H9 (cell line): ENCODE data around the gene GNAS-AS1. TPM values are rescaled to one million over a fixed set of nuclear protein-coding genes. Genes with fewer than 3 reads are reported as not detected.

ENCODE experiments used
- DNase-seq: peaks from one replicate; pipeline ENCODE4 v3.0.0-alpha.2; 2017
- H2AFZ ChIP-seq: one replicate; pipeline ENCODE4 v1.6.1; 2013; ENCODE audit warnings: mild to moderate bottlenecking, low read length, control low read depth, moderate library complexity
- H2AK5ac ChIP-seq: 2 replicates; pipeline ENCODE4 v1.6.1; 2013; ENCODE audit warnings: low read length, control low read depth, mixed read lengths; ENCODE audit not compliant: insufficient read length
- H2BK120ac ChIP-seq: one replicate; pipeline ENCODE4 v1.6.1; 2013; ENCODE audit warnings: low read depth, mild to moderate bottlenecking, low read length, control low read depth, inconsistent platforms; ENCODE audit not compliant: poor library complexity, severe bottlenecking
- H2BK12ac ChIP-seq: 2 replicates; pipeline ENCODE4 v1.6.1; 2013; ENCODE audit warnings: low read length, control low read depth, mixed read lengths, low read depth; ENCODE audit not compliant: insufficient read length
- H2BK15ac ChIP-seq: 2 replicates; pipeline ENCODE4 v1.6.1; 2013; ENCODE audit warnings: low read depth, low read length, control low read depth
- H2BK20ac ChIP-seq: one replicate; pipeline ENCODE4 v1.6.1; 2013; ENCODE audit warnings: low read depth, mild to moderate bottlenecking, low read length, control low read depth, inconsistent platforms; ENCODE audit not compliant: poor library complexity, severe bottlenecking
- H2BK5ac ChIP-seq: 2 replicates; pipeline ENCODE4 v1.6.1; 2013; ENCODE audit warnings: low read length, control low read depth, mixed read lengths; ENCODE audit not compliant: insufficient read length
- H3K14ac ChIP-seq: 2 replicates; pipeline ENCODE4 v1.6.1; 2013; ENCODE audit warnings: low read length, control low read depth; ENCODE audit not compliant: insufficient read depth
- H3K18ac ChIP-seq: 2 replicates; pipeline ENCODE4 v1.6.1; 2013; ENCODE audit warnings: low read depth, mild to moderate bottlenecking, mixed read lengths, low read length, control low read depth; ENCODE audit not compliant: insufficient read length
- H3K23ac ChIP-seq: 2 replicates; pipeline ENCODE4 v1.6.1; 2013; ENCODE audit warnings: low read length, control low read depth, mixed read lengths, low read depth; ENCODE audit not compliant: insufficient read length
- H3K23me2 ChIP-seq: 2 replicates; pipeline ENCODE4 v1.6.1; 2013; ENCODE audit warnings: low read depth, mild to moderate bottlenecking, mixed read lengths, low read length, control low read depth; ENCODE audit not compliant: insufficient read length, poor library complexity, severe bottlenecking
- H3K27ac ChIP-seq: 2 replicates; pipeline ENCODE4 v1.5.1; 2013; ENCODE audit warnings: low read length, control low read depth, mixed read lengths, low read depth; ENCODE audit not compliant: insufficient read length
- H3K27me3 ChIP-seq: 2 replicates; pipeline ENCODE4 v1.6.1; 2013; ENCODE audit warnings: low read length, control low read depth, inconsistent platforms; ENCODE audit not compliant: insufficient read depth
- H3K4ac ChIP-seq: 2 replicates; pipeline ENCODE4 v1.6.1; 2013; ENCODE audit warnings: low read depth, mild to moderate bottlenecking, control low read depth, inconsistent platforms, low read length, moderate library complexity
- H3K4me1 ChIP-seq: 2 replicates; pipeline ENCODE4 v1.6.1; 2013; ENCODE audit warnings: low read length, control low read depth, inconsistent platforms; ENCODE audit not compliant: insufficient read depth
- H3K4me2 ChIP-seq: 2 replicates; pipeline ENCODE4 v1.6.1; 2013; ENCODE audit warnings: low read length, control low read depth, mixed read lengths; ENCODE audit not compliant: insufficient read length, insufficient read depth
- H3K56ac ChIP-seq: 2 replicates; pipeline ENCODE4 v1.6.1; 2013; ENCODE audit warnings: low read depth, mild to moderate bottlenecking, mixed read lengths, low read length, control low read depth; ENCODE audit not compliant: insufficient read length
- H3K79me1 ChIP-seq: 2 replicates; pipeline ENCODE4 v1.6.1; 2013; ENCODE audit warnings: low read depth, mild to moderate bottlenecking, moderate library complexity, low read length, control low read depth, inconsistent platforms; ENCODE audit not compliant: insufficient read depth, poor library complexity, severe bottlenecking
- H3K79me2 ChIP-seq: 2 replicates; pipeline ENCODE4 v1.6.1; 2013; ENCODE audit warnings: low read length, control low read depth, inconsistent platforms; ENCODE audit not compliant: insufficient read depth
- H3K9ac ChIP-seq: 2 replicates; pipeline ENCODE4 v1.6.1; 2013; ENCODE audit warnings: low read length, control low read depth, mixed read lengths; ENCODE audit not compliant: insufficient read length; ENCODE audit errors: extremely low read depth
- H3K9me3 ChIP-seq: one replicate; pipeline ENCODE4 v1.6.1; 2013; ENCODE audit warnings: low read depth, low read length, inconsistent platforms; ENCODE audit not compliant: control insufficient read depth
- H3T11ph ChIP-seq: one replicate; pipeline ENCODE4 v1.6.1; 2013; ENCODE audit warnings: mild to moderate bottlenecking, low read length, control low read depth, inconsistent platforms
- H4K20me1 ChIP-seq: one replicate; pipeline ENCODE4 v1.6.1; 2013; ENCODE audit not compliant: control insufficient read depth, insufficient read length, insufficient read depth
- H4K5ac ChIP-seq: 2 replicates; pipeline ENCODE4 v1.6.1; 2013; ENCODE audit warnings: low read depth, mild to moderate bottlenecking, mixed read lengths, low read length, control low read depth; ENCODE audit not compliant: insufficient read length
- H4K8ac ChIP-seq: replicated peaks from 2 replicates; pipeline ENCODE4 v1.6.1; 2013; ENCODE audit warnings: low read length, control low read depth, mixed read lengths, low read depth; ENCODE audit not compliant: insufficient read length
- H4K91ac ChIP-seq: 2 replicates; pipeline ENCODE4 v1.6.1; 2013; ENCODE audit warnings: low read depth, mild to moderate bottlenecking, moderate library complexity, mixed read lengths, low read length, control low read depth; ENCODE audit not compliant: insufficient read length
- H3K27ac Mint-ChIP-seq, 3 experiments: 2 replicates in 2 of 3; 3 replicates in 1 of 3; pipeline ENCODE4 v1.8.0; 2020 to 2021; ENCODE audit warnings: mixed read lengths in 3 of 3, mild to moderate bottlenecking in 1 of 3, moderate library complexity in 1 of 3
- H3K27me3 Mint-ChIP-seq: 2 replicates; pipeline ENCODE4 v1.8.0; 2021; ENCODE audit warnings: low read depth, mild to moderate bottlenecking, moderate library complexity, mixed read lengths
- H3K36me3 Mint-ChIP-seq, 3 experiments: 2 replicates in 2 of 3; 3 replicates in 1 of 3; pipeline ENCODE4 v1.8.0; 2020 to 2021; ENCODE audit warnings: low read depth in 3 of 3, mixed read lengths in 3 of 3; ENCODE audit not compliant: insufficient read depth in 1 of 3
- H3K4me1 Mint-ChIP-seq, 2 experiments: 2 replicates each; pipeline ENCODE4 v1.8.0; 2020; ENCODE audit warnings: mixed read lengths in 2 of 2
- H3K4me3 Mint-ChIP-seq, 2 experiments: 2 replicates in 1 of 2; 3 replicates in 1 of 2; pipeline ENCODE4 v1.8.0; 2020 to 2021; ENCODE audit warnings: mild to moderate bottlenecking in 2 of 2, mixed read lengths in 2 of 2, moderate library complexity in 1 of 2
- H3K9me3 Mint-ChIP-seq, 2 experiments: 2 replicates in 1 of 2; 3 replicates in 1 of 2; pipeline ENCODE4 v1.8.0; 2020; ENCODE audit warnings: mild to moderate bottlenecking in 2 of 2, mixed read lengths in 2 of 2, moderate library complexity in 1 of 2
- WGBS: extraction: QIAGEN DNeasy Blood & Tissue Kit; methylation state at CpG from one replicate; pipeline ENCODE4 v1.1.7; 2013; ENCODE audit warnings: missing lambda C conversion rate, low lambda C conversion rate, mixed read lengths; ENCODE audit not compliant: insufficient read length; ENCODE audit errors: extremely low coverage; 5-methylcytosine and 5-hydroxymethylcytosine counted together
- total RNA-seq: library from RNA; stranded (reverse); gene quantifications from 2 replicates; pipeline ENCODE4 v1.2.1, GENCODE V29; 2021
- TF ChIP-seq, protein P1 (sequence below): fragments of 200-600 bp; sonication (generic); conservative IDR thresholded peaks from 3 replicates; pipeline ENCODE4 v1.8.0; 2021; ENCODE audit warnings: antibody characterized with exemption, mild to moderate bottlenecking

GNAS-AS1 gene
- total RNA-seq, 1 experiment from 2014 or later: 11.3 TPM

DNA sequence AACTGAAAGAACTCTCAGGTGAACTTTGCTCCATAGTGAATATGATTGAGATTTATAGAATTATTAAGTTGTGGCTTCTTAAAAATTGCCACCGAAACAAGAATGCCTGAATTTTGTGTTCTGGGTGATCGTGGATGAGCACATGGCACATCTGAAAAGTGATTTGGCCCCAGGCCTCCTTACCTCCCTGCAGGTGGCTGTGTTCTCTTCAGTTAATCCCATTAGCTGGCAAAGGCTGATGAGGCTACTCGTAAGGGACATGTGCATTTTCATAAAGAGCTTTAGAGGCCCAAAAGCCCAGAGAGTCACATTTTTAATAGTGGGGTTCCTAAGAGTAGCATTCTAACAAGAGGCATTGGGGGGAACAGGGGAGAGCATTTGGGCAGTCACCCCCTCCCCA lies 24.4 kb upstream of the GNAS-AS1 start:
- Histone ChIP-seq H3K23me2 (no peaks in the 10 kb centered on the region), H4K8ac (no peak overlapping the region), H2BK5ac (no peak overlapping the region), H3K23ac (no peak overlapping the region), H2BK12ac (no peak overlapping the region), H2AK5ac (no peak overlapping the region), H4K5ac (no peak overlapping the region), H3T11ph (no peak overlapping the region), H3K79me2 (no peaks in the 10 kb centered on the region), H3K27me3 (no peaks in the 10 kb centered on the region), H3K4me1 (peaks cover 2% of the 10 kb centered on the region; the same call in 1 of the 2 replicates), H3K9ac (no peak overlapping the region), H2BK15ac (no peak overlapping the region), H4K20me1 (no peaks in the 10 kb centered on the region), H3K27ac (no peak overlapping the region), H3K4ac (no peak overlapping the region), H3K18ac (no peak overlapping the region), H2BK20ac (no peak overlapping the region), H3K79me1 (no peaks in the 10 kb centered on the region), H2BK120ac (no peak overlapping the region), H2AFZ (no peak overlapping the region), H3K56ac (no peak overlapping the region), H4K91ac (no peak overlapping the region), H3K4me2 (no peak overlapping the region), H3K9me3 (no peaks in the 10 kb centered on the region), H3K14ac (no peak overlapping the region)
- no peaks in the 10 kb centered on the region; the same call in none of the 2 replicates for H3K27me3 Mint-ChIP-seq
- peaks cover 56 to 68% of the 10 kb centered on the region in 2 experiments for H3K4me1 Mint-ChIP-seq
- peaks cover 4 to 7% (median 5%) of the 10 kb centered on the region in 3 experiments; a peak in 5 of 7 replicates for H3K36me3 Mint-ChIP-seq
- WGBS: no CpG with 5 or more reads among the region's 3 CpGs
- H3K27ac Mint-ChIP-seq: no peak overlapping the region
- no peak overlapping the region; a peak in 1 of 5 replicates for H3K4me3 Mint-ChIP-seq
- TF ChIP-seq, protein P1, sequence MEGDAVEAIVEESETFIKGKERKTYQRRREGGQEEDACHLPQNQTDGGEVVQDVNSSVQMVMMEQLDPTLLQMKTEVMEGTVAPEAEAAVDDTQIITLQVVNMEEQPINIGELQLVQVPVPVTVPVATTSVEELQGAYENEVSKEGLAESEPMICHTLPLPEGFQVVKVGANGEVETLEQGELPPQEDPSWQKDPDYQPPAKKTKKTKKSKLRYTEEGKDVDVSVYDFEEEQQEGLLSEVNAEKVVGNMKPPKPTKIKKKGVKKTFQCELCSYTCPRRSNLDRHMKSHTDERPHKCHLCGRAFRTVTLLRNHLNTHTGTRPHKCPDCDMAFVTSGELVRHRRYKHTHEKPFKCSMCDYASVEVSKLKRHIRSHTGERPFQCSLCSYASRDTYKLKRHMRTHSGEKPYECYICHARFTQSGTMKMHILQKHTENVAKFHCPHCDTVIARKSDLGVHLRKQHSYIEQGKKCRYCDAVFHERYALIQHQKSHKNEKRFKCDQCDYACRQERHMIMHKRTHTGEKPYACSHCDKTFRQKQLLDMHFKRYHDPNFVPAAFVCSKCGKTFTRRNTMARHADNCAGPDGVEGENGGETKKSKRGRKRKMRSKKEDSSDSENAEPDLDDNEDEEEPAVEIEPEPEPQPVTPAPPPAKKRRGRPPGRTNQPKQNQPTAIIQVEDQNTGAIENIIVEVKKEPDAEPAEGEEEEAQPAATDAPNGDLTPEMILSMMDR: no peak
- no peak for DNase-seq
- peaks cover 2 to 3% of the 10 kb centered on the region in 2 experiments; a peak in 3 of 5 replicates for H3K9me3 Mint-ChIP-seq
